ENCODE data around the gene FFAR3. TPM values are rescaled to one million over a fixed set of nuclear protein-coding genes. Genes with fewer than 3 reads are reported as not detected.
A peak's percentile ranks its signal among the peaks of the same experiment; 100 is the strongest.
"Not testable (repeated sequence)": the region's sequence is repeated elsewhere in the genome, so short reads cannot be mapped to it uniquely, and the experiment has no call there.

Gene FFAR3
- total and polyA plus RNA-seq, 2 of the 13 experiments (the other 11 are each of a cell fraction or from before 2014, with no cell fraction given), result not detected

DNA sequence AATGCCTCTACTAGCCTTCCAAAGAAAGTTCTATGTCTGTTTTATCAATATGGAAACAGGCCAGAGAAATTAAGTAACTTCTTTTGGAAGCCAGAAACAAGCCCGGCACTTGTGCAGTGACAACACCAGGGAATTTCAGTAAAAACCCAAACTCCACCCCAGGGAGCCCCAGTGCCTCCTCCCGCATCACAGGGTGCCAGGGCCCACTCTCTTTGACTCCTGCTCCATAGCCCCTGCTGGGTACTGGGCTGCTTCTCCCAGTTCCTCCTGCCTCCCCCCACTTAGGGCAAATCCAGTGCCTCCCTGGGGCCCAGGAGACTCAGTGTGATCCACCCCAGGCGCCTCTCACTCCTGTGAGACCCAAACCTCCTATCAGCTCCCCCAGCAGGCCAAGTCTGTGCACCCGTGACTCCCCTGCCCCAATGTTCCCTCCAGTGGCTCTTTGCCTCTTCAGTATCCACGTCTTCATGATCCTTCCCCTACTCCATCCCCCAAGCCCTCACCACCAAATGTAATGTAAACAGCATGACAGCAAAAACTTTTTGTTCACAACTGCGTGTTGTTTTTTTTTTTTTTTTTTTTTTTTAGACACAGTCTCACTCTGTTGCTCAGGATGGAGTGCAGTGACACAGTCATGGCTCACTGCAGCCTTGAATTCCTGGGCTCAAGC, 2.3 kb upstream of the FFAR3 start (continued):
- TF ChIP-seq ZBTB42 (CRISPR knock-in tag; IDR thresholded peaks at IDR 0.05), result no peak

- ATAC-seq; in situ Hi-C loops (cut with HindIII; ENCODE audit: extremely low pct_ligation_motif_present, low pct_unique_long_range_greater_than_20kb); H3K79me2 ChIP-seq (ENCODE audit: insufficient read depth, low read length); FAIRE-seq; intact Hi-C loops (cut with micrococcal nuclease; ENCODE audit: unreplicated experiment); H3K27ac ChIP-seq (ENCODE audit: extremely low read length, insufficient read depth, low read length); DNase-seq (ENCODE audit: low spot score); H2AFZ ChIP-seq (ENCODE audit: low read length); H3K4me3 ChIP-seq (replicated peaks in 1 of 3; ENCODE audit: insufficient read depth in 1 of 3, low read depth in 2 of 3, low read length in 3 of 3); H3K9me3 ChIP-seq (ENCODE audit: low read length); H3K4me2 ChIP-seq (ENCODE audit: low read depth, low read length); CTCF ChIA-PET (ENCODE audit: low intra/inter-chr PET ratio, low total read pairs); POLR2A ChIA-PET; H4K20me1 ChIP-seq (ENCODE audit: insufficient read depth, low read length); H3K9ac ChIP-seq (ENCODE audit: insufficient read depth, low read depth, low read length); BruUV-seq (replicated peaks); H3K36me3 ChIP-seq (replicated peaks in 1 of 2; ENCODE audit: control insufficient read depth in 1 of 2, insufficient read depth in 2 of 2, low read length in 2 of 2): not testable (repeated sequence)
- TF ChIP-seq CTCF (CRISPR knock-in tag; IDR thresholded peaks at IDR 0.05), result peak; percentile 39
- 45% methylated on average over 10 of the region's 16 CpGs for WGBS (ENCODE audit: low lambda C conversion rate)
- Histone ChIP-seq H3K4me1 (ENCODE audit: insufficient read depth, low read length) (peaks cover 39% of the 10 kb centered on the region), H3K27me3 (ENCODE audit: control insufficient read depth in 1 of 2, insufficient read depth in 2 of 2, low read length in 2 of 2) (peaks cover 8 to 17% of the 10 kb centered on the region in 2 experiments; a peak in 4 of 5 replicates)
Measured at GRCh38 chr19:35358834-35359233, 574 bp downstream of the FFAR3 start.

- FAIRE-seq; DNase-seq (ENCODE audit: low spot score); CTCF ChIA-PET (ENCODE audit: low intra/inter-chr PET ratio, low total read pairs): not testable (repeated sequence)
Measured at GRCh38 chr19:35359395-35359794, 1.1 kb downstream of the FFAR3 start.

GRCh38 chr19:35360081-35360480, 1.8 kb downstream of the FFAR3 start:
- H2AFZ ChIP-seq (ENCODE audit: low read length); H3K27ac ChIP-seq (ENCODE audit: extremely low read length, insufficient read depth, low read length); H3K9ac ChIP-seq (ENCODE audit: insufficient read depth, low read depth, low read length); H4K20me1 ChIP-seq (ENCODE audit: insufficient read depth, low read length); intact Hi-C loops (cut with micrococcal nuclease; ENCODE audit: unreplicated experiment); in situ Hi-C loops (cut with HindIII; ENCODE audit: extremely low pct_ligation_motif_present, low pct_unique_long_range_greater_than_20kb); H3K9me3 ChIP-seq (ENCODE audit: low read length); DNase-seq (ENCODE audit: low spot score); H3K79me2 ChIP-seq (ENCODE audit: insufficient read depth, low read length); H3K4me2 ChIP-seq (ENCODE audit: low read depth, low read length); BruUV-seq (replicated peaks); FAIRE-seq; H3K4me3 ChIP-seq (replicated peaks in 1 of 3; ENCODE audit: insufficient read depth in 1 of 3, low read depth in 2 of 3, low read length in 3 of 3); ATAC-seq; POLR2A ChIA-PET; CTCF ChIA-PET (ENCODE audit: low intra/inter-chr PET ratio, low total read pairs); H3K36me3 ChIP-seq (replicated peaks in 1 of 2; ENCODE audit: control insufficient read depth in 1 of 2, insufficient read depth in 2 of 2, low read length in 2 of 2): not testable (repeated sequence)
- H3K27me3 ChIP-seq (ENCODE audit: control insufficient read depth in 1 of 2, insufficient read depth in 2 of 2, low read length in 2 of 2), result peaks cover 8 to 21% of the 10 kb centered on the region in 2 experiments; a peak in 4 of 5 replicates
- 33% methylated on average over 2 of the region's 5 CpGs for WGBS (ENCODE audit: low lambda C conversion rate)
- H3K4me1 ChIP-seq (ENCODE audit: insufficient read depth, low read length), result peaks cover 27% of the 10 kb centered on the region

More at GRCh38 chr19:35359395-35359794, 1.1 kb downstream of the FFAR3 start:
- H3K4me1 ChIP-seq (ENCODE audit: insufficient read depth, low read length), result peaks cover 34% of the 10 kb centered on the region
- 64% methylated on average over 13 of the region's 21 CpGs for WGBS (ENCODE audit: low lambda C conversion rate)
- H4K20me1 ChIP-seq (ENCODE audit: insufficient read depth, low read length); H3K4me2 ChIP-seq (ENCODE audit: low read depth, low read length); intact Hi-C loops (cut with micrococcal nuclease; ENCODE audit: unreplicated experiment); H3K9ac ChIP-seq (ENCODE audit: insufficient read depth, low read depth, low read length); H3K9me3 ChIP-seq (ENCODE audit: low read length); ATAC-seq; H3K79me2 ChIP-seq (ENCODE audit: insufficient read depth, low read length); BruUV-seq (replicated peaks); H3K27ac ChIP-seq (ENCODE audit: extremely low read length, insufficient read depth, low read length); in situ Hi-C loops (cut with HindIII; ENCODE audit: extremely low pct_ligation_motif_present, low pct_unique_long_range_greater_than_20kb); H3K4me3 ChIP-seq (replicated peaks in 1 of 3; ENCODE audit: insufficient read depth in 1 of 3, low read depth in 2 of 3, low read length in 3 of 3); H2AFZ ChIP-seq (ENCODE audit: low read length); H3K36me3 ChIP-seq (replicated peaks in 1 of 2; ENCODE audit: control insufficient read depth in 1 of 2, insufficient read depth in 2 of 2, low read length in 2 of 2); POLR2A ChIA-PET: not testable (repeated sequence)
- peaks cover 8 to 21% of the 10 kb centered on the region in 2 experiments; a peak in 4 of 5 replicates for H3K27me3 ChIP-seq (ENCODE audit: control insufficient read depth in 1 of 2, insufficient read depth in 2 of 2, low read length in 2 of 2)
